ENCODE results near the gene SERPINA10. TPM values are rescaled to one million over a fixed set of nuclear protein-coding genes. Genes with fewer than 3 reads are reported as not detected.
A peak's percentile ranks its signal among the peaks of the same experiment; 100 is the strongest.

Gene SERPINA10
- total and polyA plus RNA-seq, 2 of the 13 experiments (the other 11 are each of a cell fraction or from before 2014, with no cell fraction given): 20.1 to 20.2 TPM

DNA sequence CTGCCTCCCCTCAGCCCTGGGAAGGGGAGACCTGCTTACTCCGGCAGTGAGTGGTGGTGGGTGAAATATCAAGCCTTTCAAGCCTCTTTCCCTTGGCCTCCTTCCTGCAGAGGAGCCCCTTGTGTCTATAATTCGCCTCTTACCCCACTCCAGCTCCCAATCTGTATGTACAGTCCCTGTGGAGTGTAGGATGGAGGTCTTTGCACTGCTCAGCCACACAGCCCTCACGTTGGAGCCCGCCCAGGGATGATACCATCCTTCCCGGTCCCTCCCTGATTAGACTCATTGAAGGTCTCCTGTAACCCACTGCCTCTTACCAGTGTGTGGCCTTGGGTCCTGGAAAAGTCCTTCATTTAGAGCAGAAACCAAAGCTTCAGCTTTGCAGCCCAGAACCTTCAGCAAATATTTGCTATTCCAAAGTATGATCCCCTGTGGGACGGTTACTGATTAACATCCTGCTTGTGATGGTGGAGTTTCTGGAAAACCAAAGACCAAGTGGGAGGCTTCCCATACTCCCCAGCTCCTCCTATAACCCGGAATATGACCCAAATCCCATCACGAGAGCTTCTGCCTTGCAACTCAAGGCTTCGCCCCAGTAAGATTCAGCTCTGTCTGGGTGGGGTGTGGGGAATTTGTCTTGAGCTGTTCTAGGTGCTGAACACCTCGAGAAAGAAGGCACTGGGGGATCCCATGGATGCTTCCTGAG lies at the start of gene SERPINA10 (continued):
- TF ChIP-seq NCOA1 (CRISPR knock-in tag; IDR thresholded peaks at IDR 0.05) (no peak), ZFP62 (CRISPR knock-in tag; IDR thresholded peaks at IDR 0.05) (no peak), HOXA7 (CRISPR knock-in tag; IDR thresholded peaks at IDR 0.05) (no peak), CBX1 (IDR thresholded peaks at IDR 0.05; ENCODE audit: low read depth) (no peak), IRX3 (CRISPR knock-in tag; IDR thresholded peaks at IDR 0.05; ENCODE audit: borderline replicate concordance, low read depth) (peak; percentile 70; the same call in 1 of the 2 replicates), ZNF75D (CRISPR knock-in tag; IDR thresholded peaks at IDR 0.05; ENCODE audit: borderline replicate concordance) (no peak), ZNF687 (CRISPR knock-in tag; IDR thresholded peaks at IDR 0.05) (peak; percentile 55), CBX2 (IDR thresholded peaks at IDR 0.05; ENCODE audit: low read depth, low read length) (no peak), CBX2 (CRISPR knock-in tag; IDR thresholded peaks at IDR 0.05; ENCODE audit: low read depth) (no peak), HDAC2 (CRISPR knock-in tag; IDR thresholded peaks at IDR 0.05) (peak; percentile 92), HNRNPL (IDR thresholded peaks at IDR 0.05; ENCODE audit: low read depth, low read length) (no peak), ZNF350 (CRISPR knock-in tag; IDR thresholded peaks at IDR 0.05; ENCODE audit: borderline replicate concordance, low read depth) (peak; percentile 83; the same call in 1 of the 2 replicates), TRIM24 (CRISPR knock-in tag; IDR thresholded peaks at IDR 0.05) (no peak), ISL2 (CRISPR knock-in tag; IDR thresholded peaks at IDR 0.05) (peak; percentile 82), ZNF776 (CRISPR knock-in tag; IDR thresholded peaks at IDR 0.05) (no peak), AGO2 (optimal IDR thresholded peaks at IDR 0.05; ENCODE audit: low read depth, low read length) (no peak), ZNF232 (CRISPR knock-in tag; IDR thresholded peaks at IDR 0.05; ENCODE audit: borderline replicate concordance) (no peak), ZNF24 (IDR thresholded peaks at IDR 0.05) (no peak), CENPX (CRISPR knock-in tag; IDR thresholded peaks at IDR 0.05) (no peak), FOXJ3 (CRISPR knock-in tag; IDR thresholded peaks at IDR 0.05; ENCODE audit: borderline replicate concordance) (peak; percentile 78; the same call in 1 of the 2 replicates), ZNF317 (CRISPR knock-in tag; IDR thresholded peaks at IDR 0.05) (peak; percentile 53; the same call in 1 of the 2 replicates), NR2F2 (IDR thresholded peaks at IDR 0.05; ENCODE audit: borderline replicate concordance, low read depth) (peak; percentile 49; the same call in 1 of the 2 replicates)
- TF ChIP-seq, protein P1, sequence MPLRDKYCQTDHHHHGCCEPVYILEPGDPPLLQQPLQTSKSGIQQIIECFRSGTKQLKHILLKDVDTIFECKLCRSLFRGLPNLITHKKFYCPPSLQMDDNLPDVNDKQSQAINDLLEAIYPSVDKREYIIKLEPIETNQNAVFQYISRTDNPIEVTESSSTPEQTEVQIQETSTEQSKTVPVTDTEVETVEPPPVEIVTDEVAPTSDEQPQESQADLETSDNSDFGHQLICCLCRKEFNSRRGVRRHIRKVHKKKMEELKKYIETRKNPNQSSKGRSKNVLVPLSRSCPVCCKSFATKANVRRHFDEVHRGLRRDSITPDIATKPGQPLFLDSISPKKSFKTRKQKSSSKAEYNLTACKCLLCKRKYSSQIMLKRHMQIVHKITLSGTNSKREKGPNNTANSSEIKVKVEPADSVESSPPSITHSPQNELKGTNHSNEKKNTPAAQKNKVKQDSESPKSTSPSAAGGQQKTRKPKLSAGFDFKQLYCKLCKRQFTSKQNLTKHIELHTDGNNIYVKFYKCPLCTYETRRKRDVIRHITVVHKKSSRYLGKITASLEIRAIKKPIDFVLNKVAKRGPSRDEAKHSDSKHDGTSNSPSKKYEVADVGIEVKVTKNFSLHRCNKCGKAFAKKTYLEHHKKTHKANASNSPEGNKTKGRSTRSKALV (CRISPR knock-in tag; IDR thresholded peaks at IDR 0.05): no peak
- TF ChIP-seq, protein P2, sequence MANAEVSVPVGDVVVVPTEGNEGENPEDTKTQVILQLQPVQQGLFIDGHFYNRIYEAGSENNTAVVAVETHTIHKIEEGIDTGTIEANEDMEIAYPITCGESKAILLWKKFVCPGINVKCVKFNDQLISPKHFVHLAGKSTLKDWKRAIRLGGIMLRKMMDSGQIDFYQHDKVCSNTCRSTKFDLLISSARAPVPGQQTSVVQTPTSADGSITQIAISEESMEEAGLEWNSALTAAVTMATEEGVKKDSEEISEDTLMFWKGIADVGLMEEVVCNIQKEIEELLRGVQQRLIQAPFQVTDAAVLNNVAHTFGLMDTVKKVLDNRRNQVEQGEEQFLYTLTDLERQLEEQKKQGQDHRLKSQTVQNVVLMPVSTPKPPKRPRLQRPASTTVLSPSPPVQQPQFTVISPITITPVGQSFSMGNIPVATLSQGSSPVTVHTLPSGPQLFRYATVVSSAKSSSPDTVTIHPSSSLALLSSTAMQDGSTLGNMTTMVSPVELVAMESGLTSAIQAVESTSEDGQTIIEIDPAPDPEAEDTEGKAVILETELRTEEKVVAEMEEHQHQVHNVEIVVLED (CRISPR knock-in tag; IDR thresholded peaks at IDR 0.05; ENCODE audit: borderline replicate concordance): peak; percentile 54; the same call in 1 of the 2 replicates

Data from HepG2 (cell line).